GM15510 (cell line): ENCODE measurements around the gene BNIP5.

Source experiments
- POLR2A ChIP-seq: IDR thresholded peaks from 3 replicates; pipeline ENCODE4 v1.6.1; 2011; ENCODE audit warnings: borderline replicate concordance; ENCODE audit not compliant: insufficient read length; ENCODE audit errors: extremely low read depth

Gene BNIP5

DNA sequence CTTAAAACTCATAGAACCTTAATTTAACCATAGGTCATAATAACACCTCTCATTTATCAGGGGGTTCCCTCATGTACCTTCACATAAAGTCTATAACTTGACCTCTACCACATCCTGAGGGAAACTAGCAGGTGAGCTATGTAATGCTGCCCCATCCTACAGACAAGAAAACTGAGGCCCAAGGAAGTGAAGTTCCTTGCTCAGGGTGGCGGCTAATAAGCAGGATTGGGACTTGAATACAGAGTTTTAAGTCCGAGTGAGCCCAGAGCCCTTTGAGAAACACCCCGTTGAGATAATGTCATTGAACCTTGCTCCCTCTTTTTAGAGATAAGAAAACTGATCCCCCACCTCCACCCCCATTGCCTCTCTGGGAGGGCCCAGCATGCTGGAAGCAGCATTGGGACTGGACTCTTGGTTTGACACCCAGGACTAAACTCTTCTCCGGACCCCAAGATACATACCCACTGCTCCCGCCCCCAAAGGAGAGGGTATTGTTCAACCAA is 429 bp downstream of the BNIP5 start:
- TF ChIP-seq POLR2A = no peak

DNA sequence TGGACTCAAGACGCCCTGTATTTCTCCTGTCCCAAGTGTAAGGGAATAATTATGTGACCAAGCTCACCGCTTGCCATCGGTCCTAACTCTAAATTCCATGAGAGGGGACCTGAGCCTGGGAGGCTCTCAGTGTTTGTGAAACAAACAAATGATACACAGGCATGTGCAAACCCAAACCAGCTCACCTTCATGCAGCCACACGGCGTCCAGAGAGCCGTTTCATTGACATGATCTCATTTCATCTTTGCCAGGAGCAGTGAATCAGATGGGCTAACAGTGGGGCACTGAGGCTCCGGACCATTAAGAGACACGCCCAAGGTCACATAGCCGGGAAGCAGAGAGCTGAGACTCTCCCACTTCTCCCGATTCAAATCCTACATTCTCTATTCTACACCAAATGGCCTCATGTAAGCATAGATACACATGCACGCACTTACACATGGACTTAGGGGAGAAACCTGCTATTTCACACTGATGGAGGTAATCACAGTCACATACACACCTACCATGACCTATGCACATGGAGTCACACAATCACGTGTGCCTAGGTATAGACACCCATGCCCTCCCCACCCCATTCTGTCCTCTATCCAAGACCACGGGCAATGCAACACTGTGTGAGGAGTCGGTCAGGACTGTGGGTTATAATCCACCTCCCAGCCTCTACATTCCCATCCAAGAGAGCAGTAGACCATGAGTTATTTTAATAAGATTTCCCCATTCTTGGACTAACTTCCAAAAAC is 1.1 kb downstream of the BNIP5 start:
- TF ChIP-seq POLR2A = no peak

DNA sequence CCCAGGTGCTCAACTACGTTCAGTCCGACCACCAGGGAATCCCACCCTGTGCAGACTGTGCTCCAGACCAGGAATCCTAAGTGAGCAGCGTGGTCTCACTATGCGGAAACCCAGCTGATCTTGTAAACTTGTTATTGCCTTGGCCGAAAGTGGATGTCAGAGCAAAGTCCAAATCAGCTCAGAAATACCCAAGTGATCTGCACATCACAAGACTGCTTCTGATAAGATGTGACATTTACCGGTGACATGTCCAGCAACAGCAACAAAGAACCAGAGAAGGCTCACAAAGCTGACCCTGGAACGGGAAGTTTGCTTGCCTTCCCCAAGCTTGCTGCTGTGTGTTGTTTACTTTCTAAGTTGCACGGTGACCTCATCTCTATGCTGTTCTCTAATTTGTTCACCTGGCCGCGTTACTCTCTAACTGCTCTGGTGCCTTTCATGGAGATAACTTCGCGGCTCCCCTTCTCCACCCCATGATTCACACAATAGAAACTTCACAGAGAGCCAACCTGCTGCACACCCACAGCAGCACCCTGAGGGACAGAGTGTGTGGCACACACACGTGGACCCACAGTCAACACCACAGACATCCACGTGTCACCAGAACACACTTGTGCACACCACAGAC is 1.7 kb downstream of the BNIP5 start:
- no peak for TF ChIP-seq POLR2A

DNA sequence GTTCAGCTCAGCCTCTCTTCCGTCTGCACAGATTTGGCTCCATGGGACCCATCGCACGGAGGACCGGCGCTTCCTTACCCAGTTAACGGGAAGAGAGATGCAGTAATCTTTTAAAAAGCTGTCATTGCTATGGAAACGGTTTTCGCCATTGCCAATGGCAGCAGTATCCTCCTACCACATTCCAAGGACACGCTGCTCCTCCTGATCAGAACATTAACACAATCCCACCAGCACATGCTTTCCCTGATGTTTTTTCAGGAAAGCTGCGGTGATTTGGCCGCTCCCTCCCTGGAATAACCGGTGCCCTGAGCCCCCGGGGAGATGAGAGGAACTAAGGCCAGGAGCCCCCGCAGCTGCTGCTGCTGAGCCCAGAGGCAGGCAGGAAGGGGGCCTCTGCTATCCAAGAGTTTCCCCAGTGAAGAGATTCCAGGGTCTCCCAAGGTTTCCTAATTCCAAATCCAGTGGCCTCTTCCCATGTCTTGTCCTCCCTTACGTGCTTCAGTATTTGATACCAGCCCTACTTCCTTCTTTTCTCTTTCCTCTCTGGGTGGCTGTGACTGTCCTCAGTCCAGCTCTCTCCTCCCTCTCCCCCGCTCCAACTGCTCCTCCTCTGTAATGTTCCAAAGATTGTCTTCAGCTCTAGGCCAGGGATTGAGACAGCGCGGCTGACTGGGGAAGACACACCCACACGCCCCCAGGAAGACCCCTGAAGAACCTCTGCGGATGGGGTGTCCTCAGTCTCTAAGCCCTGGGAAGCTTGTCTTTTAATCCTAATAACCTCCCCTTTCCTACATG is 2.6 kb downstream of the BNIP5 start:
- TF ChIP-seq POLR2A = no peak

DNA sequence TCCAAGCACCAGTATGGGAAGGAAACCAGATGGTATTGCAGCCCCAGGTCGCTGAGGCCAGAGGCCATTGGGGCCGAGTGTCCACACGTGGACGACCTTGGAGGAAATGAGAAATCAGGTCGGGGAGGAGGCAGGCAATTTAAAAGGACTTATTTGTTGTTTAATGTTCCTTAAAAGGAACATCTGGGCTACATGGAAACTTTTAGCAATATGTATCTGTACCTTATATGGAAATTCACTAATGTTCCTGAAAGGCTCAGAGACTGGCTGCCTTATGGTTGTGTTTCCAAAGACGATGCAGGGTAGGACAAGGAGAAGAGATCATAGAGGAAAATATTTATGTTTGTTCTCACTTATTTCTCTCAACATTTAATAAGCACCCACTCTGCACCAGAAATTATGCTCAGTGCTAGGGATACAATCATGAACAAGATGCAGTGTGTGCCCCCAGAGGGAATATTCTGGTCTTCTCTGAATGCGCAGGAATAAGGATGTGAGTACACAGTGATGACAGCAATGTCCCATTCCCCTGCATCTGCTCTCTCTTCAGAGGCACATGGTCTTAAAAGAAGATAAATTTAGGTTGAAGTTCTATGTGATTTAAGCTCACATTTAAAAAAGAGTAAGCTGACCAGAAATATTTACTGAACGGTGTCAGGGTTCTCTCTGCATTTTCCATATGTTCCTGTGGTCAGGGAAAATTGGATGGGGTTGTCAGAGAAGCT is 3.4 kb downstream of the BNIP5 start:
- no peak for TF ChIP-seq POLR2A

DNA sequence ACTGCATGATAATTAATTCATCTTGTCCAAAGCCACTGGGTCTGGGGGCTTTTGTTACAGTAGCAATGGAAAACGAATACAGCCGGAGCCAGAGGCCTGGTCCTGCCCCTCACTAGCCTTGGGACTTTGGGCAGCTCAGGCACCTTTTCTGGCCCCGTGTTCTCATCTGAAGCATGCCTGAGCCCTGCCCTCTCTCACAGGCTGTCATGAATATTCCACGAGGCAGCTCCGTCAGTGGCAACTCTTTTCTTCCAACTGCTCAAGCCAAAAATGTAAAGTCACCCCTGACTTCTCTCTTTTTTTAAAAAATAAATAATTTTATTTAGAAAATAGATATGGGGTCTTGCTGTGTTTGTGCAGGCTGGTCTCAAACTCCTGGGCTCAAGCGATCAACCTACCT is 5.3 kb downstream of the BNIP5 start:
- no peak for TF ChIP-seq POLR2A

DNA sequence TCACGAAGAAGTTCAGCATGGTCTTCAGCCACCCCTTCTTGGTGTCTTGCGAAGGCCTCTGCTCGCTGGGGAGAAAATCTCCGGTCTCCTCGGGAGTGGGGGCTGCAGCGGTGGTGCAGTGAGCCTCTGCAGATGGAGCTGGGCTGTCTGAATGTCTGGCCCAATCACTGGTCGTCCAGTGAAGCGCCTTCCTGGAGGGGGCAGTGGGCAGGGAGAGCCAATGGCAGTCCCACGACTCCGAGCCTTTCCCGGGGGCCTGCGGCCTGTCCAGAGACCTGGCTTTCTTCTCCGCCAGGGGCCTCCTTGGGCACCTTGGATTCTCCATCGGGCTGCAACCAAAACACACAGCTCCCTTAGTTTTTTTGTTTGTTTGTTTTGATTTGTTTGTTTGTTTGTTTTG is 6.3 kb downstream of the BNIP5 start:
- no peak for TF ChIP-seq POLR2A

DNA sequence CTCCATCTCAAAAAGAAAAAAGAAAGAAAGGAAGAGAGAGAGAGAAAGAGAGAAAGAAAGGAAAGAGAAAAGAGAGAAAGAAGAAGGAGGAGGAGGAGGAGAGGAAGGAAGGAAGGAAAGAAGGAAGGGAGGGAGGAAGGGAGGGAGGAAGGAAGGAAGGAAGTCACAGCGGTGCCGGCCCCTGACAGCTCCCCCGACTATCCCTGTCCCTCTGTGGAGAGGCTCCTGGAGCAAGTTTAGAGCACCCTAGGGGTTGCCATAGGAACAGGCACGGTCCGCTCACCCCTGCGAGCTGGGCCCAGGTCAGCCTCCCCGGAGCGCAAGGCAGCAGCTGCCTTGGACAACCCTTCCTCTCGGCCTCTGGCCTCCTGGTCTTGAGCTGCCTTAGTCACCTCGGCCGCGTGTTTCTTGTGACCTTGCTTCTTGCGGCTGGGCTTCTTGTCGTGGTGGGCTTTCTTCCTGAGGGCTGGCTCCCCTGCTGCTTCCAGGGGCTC is 6.8 kb downstream of the BNIP5 start:
- no peak for TF ChIP-seq POLR2A

DNA sequence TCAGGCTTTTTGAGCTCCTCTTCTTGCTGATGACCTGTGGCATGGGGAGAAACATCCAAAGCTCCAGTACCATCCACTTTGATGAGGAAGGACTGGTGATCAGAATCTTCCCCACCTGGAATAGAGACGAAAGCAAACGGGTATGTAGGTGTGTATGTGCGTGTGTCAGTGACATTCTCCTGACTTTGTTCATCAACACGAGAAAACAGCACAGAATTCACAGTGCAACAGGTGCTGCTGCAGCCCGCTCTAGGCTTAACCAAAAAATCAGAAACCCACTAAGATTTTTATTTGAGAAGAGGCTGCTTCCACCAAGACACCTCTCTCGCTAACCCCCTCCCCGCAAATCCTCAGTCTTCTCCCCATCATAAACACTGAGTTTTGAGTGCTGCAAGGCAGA is 8.1 kb downstream of the BNIP5 start:
- no peak for TF ChIP-seq POLR2A

DNA sequence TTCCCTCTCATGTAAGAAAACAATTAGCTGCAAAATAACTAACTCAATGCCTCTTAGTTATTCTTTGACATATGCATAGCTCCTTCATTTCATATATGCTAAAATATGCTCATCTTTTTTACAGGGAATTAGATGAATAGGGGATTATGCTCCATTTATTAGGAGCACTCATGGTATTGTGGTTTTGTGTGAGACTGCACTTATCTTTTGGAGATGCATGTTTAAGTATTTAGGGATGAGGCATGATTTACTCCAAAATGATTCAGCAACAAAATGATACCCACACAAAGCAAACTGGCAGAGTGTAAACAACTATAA is 8.8 kb downstream of the BNIP5 start:
- no peak for TF ChIP-seq POLR2A

DNA sequence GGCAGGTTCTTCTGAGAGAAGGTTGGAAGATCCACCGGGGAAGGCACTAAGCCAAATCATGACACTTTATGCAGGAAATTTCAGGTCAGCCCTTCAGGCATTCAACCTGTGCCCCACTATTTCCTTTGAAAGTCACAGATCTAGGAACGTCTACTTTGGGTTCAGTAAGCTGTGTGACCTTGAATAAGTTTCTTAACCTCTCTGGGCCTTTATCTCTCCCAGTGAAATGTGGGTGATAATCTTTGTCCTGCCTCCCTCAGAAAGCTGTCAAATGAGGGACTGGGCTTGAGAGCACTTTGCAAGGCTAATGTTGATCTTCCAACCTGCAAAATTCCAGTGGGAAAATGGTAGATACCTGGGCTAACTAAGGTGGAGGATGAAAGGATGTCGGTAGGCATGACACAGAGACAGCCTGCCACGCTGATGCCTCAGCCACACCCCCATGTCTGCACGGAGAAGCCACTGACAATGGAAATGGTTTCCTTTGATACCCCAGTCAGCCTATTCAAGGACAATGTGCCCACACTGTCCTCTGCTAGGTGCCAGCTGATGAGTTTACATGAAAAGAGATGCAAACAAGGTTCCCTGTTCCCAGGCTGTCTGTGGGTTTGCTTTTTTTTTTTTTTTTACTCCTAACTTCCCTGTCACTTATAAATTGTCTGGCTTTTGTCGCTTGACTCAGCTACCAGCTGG is 9.3 kb downstream of the BNIP5 start:
- TF ChIP-seq POLR2A = no peak

DNA sequence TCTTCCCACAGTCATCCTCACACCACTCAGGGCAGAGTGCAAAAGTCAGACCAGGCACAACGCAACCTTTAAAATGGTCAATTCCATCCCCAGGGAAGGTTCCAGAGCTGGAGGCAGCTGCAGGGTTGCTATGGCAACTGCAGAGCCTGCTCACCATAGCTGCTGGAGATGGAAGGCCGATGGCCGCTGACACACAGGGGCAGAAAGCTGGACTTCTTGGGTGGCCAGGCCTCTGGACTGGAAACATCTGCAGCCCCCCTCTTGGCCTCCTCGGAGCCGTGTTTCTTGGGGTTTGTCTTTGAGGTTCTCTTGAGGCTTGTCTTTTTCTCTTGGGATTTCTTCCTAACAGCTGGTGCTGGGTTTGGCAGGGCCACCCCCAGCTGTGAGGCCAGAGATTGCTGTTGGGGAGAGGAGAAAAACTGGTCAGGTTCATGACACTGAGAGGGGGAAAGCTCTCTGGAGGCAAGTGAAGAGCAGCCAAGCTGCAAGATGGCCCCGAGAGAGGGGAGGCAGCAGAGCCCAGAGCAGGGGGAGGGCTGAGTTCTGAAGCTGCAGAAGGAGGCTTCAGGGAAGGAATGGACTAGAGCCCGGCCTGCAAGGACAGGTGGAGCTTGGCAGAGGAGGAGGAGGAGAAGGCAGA is 10.2 kb downstream of the BNIP5 start:
- no peak for TF ChIP-seq POLR2A

DNA sequence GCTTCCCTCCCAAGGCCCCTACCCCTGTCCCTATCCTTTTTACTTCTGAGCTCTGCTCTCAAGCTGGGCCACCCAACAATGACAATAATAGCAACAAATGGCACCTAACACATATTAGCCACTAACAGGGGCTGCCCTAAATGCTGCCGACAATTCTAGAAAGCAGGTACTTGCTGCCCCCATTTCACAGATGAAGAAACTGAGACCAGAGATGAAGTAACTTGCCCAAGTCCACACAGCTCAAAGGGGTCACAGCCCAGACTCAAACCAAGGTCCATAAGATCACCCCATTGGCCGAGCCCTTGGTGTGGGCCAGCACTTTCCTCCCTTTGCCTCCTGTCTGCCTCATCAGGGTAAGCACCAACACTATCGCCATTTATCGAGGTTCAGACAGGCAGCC is 12.0 kb downstream of the BNIP5 start:
- no peak for TF ChIP-seq POLR2A

DNA sequence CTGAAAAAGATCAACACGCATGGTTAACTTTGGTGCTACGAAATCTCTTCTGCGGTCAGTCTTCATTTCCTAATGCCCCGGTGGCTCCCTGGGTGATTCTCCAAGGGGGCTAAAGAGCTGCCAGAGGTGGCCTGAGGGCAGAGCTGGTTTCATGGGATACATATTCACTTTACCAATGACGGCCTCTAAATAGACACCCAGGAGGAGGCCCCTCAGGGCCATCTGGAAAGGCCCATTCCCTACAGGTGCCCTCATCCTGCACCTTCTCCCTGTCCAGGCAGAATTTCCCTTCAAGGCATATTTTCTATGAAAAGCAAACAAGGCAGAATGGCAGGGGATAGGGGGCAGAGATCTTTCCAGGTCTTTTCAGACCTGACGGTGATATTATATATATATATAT is 12.5 kb downstream of the BNIP5 start:
- no peak for TF ChIP-seq POLR2A
